Posterior vena cava (tissue), 2 donors: ENCODE results near the gene HSPB6. TPM values are rescaled to one million over a fixed set of nuclear protein-coding genes. Genes with fewer than 3 reads are reported as not detected.
"Not testable (repeated sequence)": the region's sequence is repeated elsewhere in the genome, so short reads cannot be mapped to it uniquely, and the experiment has no call there.

Experiments
- DNase-seq: peaks from one replicate; pipeline ENCODE4 v3.0.0-alpha.2; 2020; ENCODE audit warnings: low spot score
- intact Hi-C, 2 donors: fragments of 100-400 bp; cut with DNase I; formaldehyde crosslinking; loops; one replicate each; pipeline versions ENCODE4 v1.14.1 to v1.14.2; 2022 to 2023
- long read RNA-seq, 2 donors: library from polyadenylated mRNA; unstranded; transcript quantifications; one replicate each; pipeline ENCODE4 v2.0.0, GENCODE V29; 2020 to 2021
- total RNA-seq, 2 donors: library from RNA; stranded (reverse); fragmentation: NEBNext Ultra II Directional; extraction: Animal tissue kit (Norgen Biotek cat#: 25700); gene quantifications; one replicate each; pipeline ENCODE4 v1.2.1, GENCODE V29; 2021
- donor health status: DM: yes; HTN: yes; CAD: no.
- donor health status: DM: yes; HTN: yes; CAD: no.

The HSPB6 gene, protein sequence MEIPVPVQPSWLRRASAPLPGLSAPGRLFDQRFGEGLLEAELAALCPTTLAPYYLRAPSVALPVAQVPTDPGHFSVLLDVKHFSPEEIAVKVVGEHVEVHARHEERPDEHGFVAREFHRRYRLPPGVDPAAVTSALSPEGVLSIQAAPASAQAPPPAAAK
- 100 to 1,000 TPM; 290 to 412 TPM for total RNA-seq
- long read RNA-seq, donor 1, transcript HSPB6-201 (3 exons, 1,457 nt) = major isoform, 36 of 40 reads
- long read RNA-seq, donor 1, partial matches to known transcripts = 1 of 40 reads
- long read RNA-seq, donor 1, other reads (novel, unspliced or antisense) = 3 of 40 reads
- long read RNA-seq, donor 2, partial matches to known transcripts = 0 of 7 reads
- long read RNA-seq, donor 2, other reads (novel, unspliced or antisense) = 5 of 7 reads

DNA sequence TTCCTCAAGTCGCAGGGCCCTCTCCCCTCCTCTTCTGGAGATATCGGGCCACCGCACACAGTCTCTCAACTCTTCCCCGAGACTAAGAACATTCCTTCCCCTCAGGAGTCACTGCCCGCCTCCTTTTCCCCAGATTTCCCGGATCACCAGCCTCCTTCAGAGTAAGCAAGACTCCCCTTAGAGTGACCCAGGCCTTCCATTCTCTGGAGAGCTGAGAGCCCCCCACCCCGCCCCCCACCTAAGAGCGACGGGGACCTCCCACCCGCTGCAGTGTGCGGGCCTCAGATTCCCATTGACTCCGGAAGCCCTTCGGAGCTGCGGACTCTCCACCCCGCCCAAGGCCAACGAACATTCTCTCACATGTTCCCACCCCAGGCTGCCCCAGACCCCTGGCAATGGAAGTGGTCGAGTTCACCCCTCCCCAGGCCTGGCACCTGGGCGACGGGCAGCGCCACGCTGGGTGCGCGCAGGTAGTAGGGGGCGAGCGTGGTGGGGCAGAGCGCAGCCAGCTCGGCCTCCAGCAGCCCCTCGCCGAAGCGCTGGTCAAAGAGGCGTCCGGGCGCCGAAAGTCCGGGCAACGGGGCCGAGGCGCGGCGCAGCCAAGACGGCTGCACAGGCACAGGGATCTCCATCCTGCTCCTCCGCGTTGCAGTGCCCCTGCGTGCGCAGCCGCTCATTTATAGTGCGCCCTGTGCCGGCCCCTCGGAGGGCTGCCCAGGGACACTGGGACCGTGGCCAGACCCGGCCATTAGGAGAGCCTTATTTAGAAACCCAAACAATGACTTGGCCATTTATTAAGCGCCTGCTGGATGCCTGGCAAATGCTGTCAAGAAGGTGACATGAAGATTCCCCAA, at the start of gene HSPB6:
Gene HSPB6, minus strand, starts transcription at position 653 of the 854 bp plus-strand sequence. Its CDS starts 21 bp downstream, at position 632.
- peak; percentile 96 for DNase-seq
- intact Hi-C loops = no loop called here

DNA sequence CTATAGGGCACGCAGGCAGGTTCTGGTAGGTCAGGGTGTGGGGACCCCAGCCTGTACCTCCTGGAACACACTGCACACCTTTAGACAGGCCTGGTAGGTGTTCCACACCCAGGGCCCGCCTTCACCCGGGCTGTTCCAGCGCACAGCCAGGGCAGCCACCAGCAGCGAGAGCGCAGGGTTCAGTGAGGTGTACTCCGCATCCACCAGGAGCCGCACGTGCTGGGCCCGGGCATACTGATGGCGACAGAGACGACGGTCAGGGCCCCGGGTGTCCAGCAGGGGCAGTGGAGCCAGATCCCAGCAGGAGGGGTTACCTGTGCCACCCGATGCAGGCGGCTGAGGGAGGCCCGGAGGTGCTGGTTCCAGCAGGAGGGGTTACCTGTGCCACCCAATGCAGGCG, 49.8 kb upstream of the HSPB6 start:
- intact Hi-C loops = no loop called here
- no peak for DNase-seq

GRCh38 chr19:35805526-35806102, 48.8 kb upstream of the HSPB6 start:
- no peak for DNase-seq
- intact Hi-C loops = no loop called here

GRCh38 chr19:35801828-35802227, 45.0 kb upstream of the HSPB6 start:
- intact Hi-C loops = no loop called here
- DNase-seq = no peak

- intact Hi-C loops = no loop called here
- DNase-seq = no peak
Measured at GRCh38 chr19:35797663-35798062, 40.8 kb upstream of the HSPB6 start.

GRCh38 chr19:35796645-35797542, 40.1 kb upstream of the HSPB6 start:
- intact Hi-C loops = no loop called here
- DNase-seq = no peak

GRCh38 chr19:35795564-35795963, 38.7 kb upstream of the HSPB6 start:
- DNase-seq, intact Hi-C loops: not testable (repeated sequence)

GRCh38 chr19:35793381-35794165, 36.7 kb upstream of the HSPB6 start:
- no peak for DNase-seq
- intact Hi-C loops = no loop called here

DNA sequence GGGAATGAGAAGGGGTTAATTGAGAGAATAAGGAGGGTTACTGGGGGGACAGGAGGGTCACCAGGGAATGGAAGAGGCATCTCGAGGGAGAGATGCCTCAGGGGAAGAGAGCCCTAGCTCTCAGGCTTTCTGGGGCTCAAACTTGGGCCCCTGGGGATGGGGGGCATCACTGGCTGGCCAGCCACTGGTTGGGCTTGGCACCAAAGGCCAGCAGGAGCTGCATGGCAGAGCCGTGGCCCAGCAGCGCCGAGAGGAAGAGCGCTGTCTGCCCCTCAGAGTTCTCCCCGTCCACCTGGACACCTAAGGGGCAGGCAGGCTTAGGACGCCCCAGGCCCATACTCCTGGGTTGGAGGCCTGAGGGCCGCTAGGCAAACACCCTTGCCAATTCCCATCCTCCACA, 36.1 kb upstream of the HSPB6 start:
- intact Hi-C loops = no loop called here
- no peak for DNase-seq

GRCh38 chr19:35792312-35792711, 35.5 kb upstream of the HSPB6 start:
- intact Hi-C loops = no loop called here
- no peak for DNase-seq

DNA sequence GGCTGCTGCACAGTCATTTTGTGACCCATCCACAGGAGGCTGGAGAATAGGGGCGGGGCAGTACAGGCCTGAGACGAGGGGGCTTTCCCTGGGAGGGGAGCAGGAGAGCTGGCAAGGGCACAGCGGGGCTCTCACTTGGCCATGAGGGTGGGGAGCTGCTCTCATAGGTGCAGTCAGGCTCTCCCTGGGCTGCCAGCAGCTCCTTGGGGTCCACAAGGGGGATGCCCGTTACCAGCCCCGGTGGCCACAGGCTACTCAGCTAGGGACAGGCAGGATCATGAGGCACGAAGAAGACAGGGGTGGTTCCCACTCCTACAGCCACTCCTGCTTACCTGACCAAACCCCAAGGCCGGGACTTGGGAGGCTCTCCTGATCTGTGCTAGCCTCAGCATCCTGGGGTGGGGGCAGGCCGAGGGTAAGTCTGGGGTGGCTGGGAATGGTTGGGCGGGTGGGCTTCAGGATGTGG, 35.0 kb upstream of the HSPB6 start:
- DNase-seq = no peak
- intact Hi-C loops = no loop called here

GRCh38 chr19:35790981-35791813, 34.4 kb upstream of the HSPB6 start:
- intact Hi-C loops = no loop called here
- no peak for DNase-seq

- DNase-seq = no peak
- intact Hi-C loops = no loop called here
Measured at GRCh38 chr19:35789978-35790944, 33.4 kb upstream of the HSPB6 start.

DNA sequence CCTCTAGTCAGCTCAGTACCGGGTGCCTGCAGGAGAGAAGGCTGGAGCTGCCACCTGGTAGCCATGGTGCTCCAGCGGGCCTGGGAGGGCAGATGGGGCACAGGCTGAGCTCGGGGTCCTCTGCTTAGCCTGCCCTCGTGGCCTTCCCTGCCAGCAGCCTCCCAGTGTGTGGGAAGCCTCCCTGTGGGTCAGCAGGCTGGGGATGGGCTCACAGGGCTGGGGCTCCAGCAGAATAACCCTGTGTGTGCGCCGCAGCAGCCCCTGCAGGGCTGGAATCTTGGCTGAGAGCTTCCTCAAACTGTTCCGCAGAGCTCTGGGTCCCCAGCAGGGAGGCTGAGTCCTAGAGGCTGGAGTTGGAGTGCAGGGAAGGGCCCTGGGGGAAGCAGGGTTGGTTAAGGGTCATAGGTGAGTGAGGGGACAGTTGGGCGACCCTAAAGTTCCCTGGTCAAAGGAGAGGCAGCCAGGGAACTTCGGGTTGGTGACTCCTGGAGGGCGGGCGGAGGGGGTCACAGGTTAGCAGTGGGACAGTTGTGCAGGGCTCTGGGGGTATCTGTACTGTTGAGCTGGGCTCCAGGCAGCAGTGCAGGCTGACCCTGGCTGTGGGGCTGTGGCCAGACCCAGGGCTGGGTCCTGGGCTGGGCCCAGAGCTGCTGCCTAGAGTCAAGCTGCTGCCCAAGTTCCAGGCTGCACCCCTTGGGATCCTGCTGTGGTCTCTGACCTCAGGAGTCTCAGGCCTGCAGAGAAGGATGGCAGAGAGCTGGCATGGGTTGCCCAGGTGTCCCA, 32.6 kb upstream of the HSPB6 start:
- intact Hi-C loops = no loop called here
- DNase-seq = no peak

GRCh38 chr19:35788205-35788960, 31.6 kb upstream of the HSPB6 start:
- intact Hi-C loops = no loop called here
- DNase-seq = no peak
